H9 (cell line): Measurements from ENCODE around the gene PSAPL1. TPM values are rescaled to one million over a fixed set of nuclear protein-coding genes. Genes with fewer than 3 reads are reported as not detected.

Experiments
- DNase-seq: peaks from one replicate; pipeline ENCODE4 v3.0.0-alpha.2; 2017
- H2AFZ ChIP-seq: one replicate; pipeline ENCODE4 v1.6.1; 2013; ENCODE audit warnings: mild to moderate bottlenecking, low read length, control low read depth, moderate library complexity
- H2AK5ac ChIP-seq: 2 replicates; pipeline ENCODE4 v1.6.1; 2013; ENCODE audit warnings: low read length, control low read depth, mixed read lengths; ENCODE audit not compliant: insufficient read length
- H2BK120ac ChIP-seq: one replicate; pipeline ENCODE4 v1.6.1; 2013; ENCODE audit warnings: low read depth, mild to moderate bottlenecking, low read length, control low read depth, inconsistent platforms; ENCODE audit not compliant: poor library complexity, severe bottlenecking
- H2BK12ac ChIP-seq: 2 replicates; pipeline ENCODE4 v1.6.1; 2013; ENCODE audit warnings: low read length, control low read depth, mixed read lengths, low read depth; ENCODE audit not compliant: insufficient read length
- H2BK15ac ChIP-seq: 2 replicates; pipeline ENCODE4 v1.6.1; 2013; ENCODE audit warnings: low read depth, low read length, control low read depth
- H2BK20ac ChIP-seq: one replicate; pipeline ENCODE4 v1.6.1; 2013; ENCODE audit warnings: low read depth, mild to moderate bottlenecking, low read length, control low read depth, inconsistent platforms; ENCODE audit not compliant: poor library complexity, severe bottlenecking
- H2BK5ac ChIP-seq: 2 replicates; pipeline ENCODE4 v1.6.1; 2013; ENCODE audit warnings: low read length, control low read depth, mixed read lengths; ENCODE audit not compliant: insufficient read length
- H3K14ac ChIP-seq: 2 replicates; pipeline ENCODE4 v1.6.1; 2013; ENCODE audit warnings: low read length, control low read depth; ENCODE audit not compliant: insufficient read depth
- H3K18ac ChIP-seq: 2 replicates; pipeline ENCODE4 v1.6.1; 2013; ENCODE audit warnings: low read depth, mild to moderate bottlenecking, mixed read lengths, low read length, control low read depth; ENCODE audit not compliant: insufficient read length
- H3K23ac ChIP-seq: 2 replicates; pipeline ENCODE4 v1.6.1; 2013; ENCODE audit warnings: low read length, control low read depth, mixed read lengths, low read depth; ENCODE audit not compliant: insufficient read length
- H3K23me2 ChIP-seq: 2 replicates; pipeline ENCODE4 v1.6.1; 2013; ENCODE audit warnings: low read depth, mild to moderate bottlenecking, mixed read lengths, low read length, control low read depth; ENCODE audit not compliant: insufficient read length, poor library complexity, severe bottlenecking
- H3K27ac ChIP-seq: 2 replicates; pipeline ENCODE4 v1.5.1; 2013; ENCODE audit warnings: low read length, control low read depth, mixed read lengths, low read depth; ENCODE audit not compliant: insufficient read length
- H3K27me3 ChIP-seq: 2 replicates; pipeline ENCODE4 v1.6.1; 2013; ENCODE audit warnings: low read length, control low read depth, inconsistent platforms; ENCODE audit not compliant: insufficient read depth
- H3K4ac ChIP-seq: 2 replicates; pipeline ENCODE4 v1.6.1; 2013; ENCODE audit warnings: low read depth, mild to moderate bottlenecking, control low read depth, inconsistent platforms, low read length, moderate library complexity
- H3K4me1 ChIP-seq: 2 replicates; pipeline ENCODE4 v1.6.1; 2013; ENCODE audit warnings: low read length, control low read depth, inconsistent platforms; ENCODE audit not compliant: insufficient read depth
- H3K4me2 ChIP-seq: 2 replicates; pipeline ENCODE4 v1.6.1; 2013; ENCODE audit warnings: low read length, control low read depth, mixed read lengths; ENCODE audit not compliant: insufficient read length, insufficient read depth
- H3K56ac ChIP-seq: 2 replicates; pipeline ENCODE4 v1.6.1; 2013; ENCODE audit warnings: low read depth, mild to moderate bottlenecking, mixed read lengths, low read length, control low read depth; ENCODE audit not compliant: insufficient read length
- H3K79me1 ChIP-seq: 2 replicates; pipeline ENCODE4 v1.6.1; 2013; ENCODE audit warnings: low read depth, mild to moderate bottlenecking, moderate library complexity, low read length, control low read depth, inconsistent platforms; ENCODE audit not compliant: insufficient read depth, poor library complexity, severe bottlenecking
- H3K79me2 ChIP-seq: 2 replicates; pipeline ENCODE4 v1.6.1; 2013; ENCODE audit warnings: low read length, control low read depth, inconsistent platforms; ENCODE audit not compliant: insufficient read depth
- H3K9ac ChIP-seq: 2 replicates; pipeline ENCODE4 v1.6.1; 2013; ENCODE audit warnings: low read length, control low read depth, mixed read lengths; ENCODE audit not compliant: insufficient read length; ENCODE audit errors: extremely low read depth
- H3K9me3 ChIP-seq: one replicate; pipeline ENCODE4 v1.6.1; 2013; ENCODE audit warnings: low read depth, low read length, inconsistent platforms; ENCODE audit not compliant: control insufficient read depth
- H3T11ph ChIP-seq: one replicate; pipeline ENCODE4 v1.6.1; 2013; ENCODE audit warnings: mild to moderate bottlenecking, low read length, control low read depth, inconsistent platforms
- H4K20me1 ChIP-seq: one replicate; pipeline ENCODE4 v1.6.1; 2013; ENCODE audit not compliant: control insufficient read depth, insufficient read length, insufficient read depth
- H4K5ac ChIP-seq: 2 replicates; pipeline ENCODE4 v1.6.1; 2013; ENCODE audit warnings: low read depth, mild to moderate bottlenecking, mixed read lengths, low read length, control low read depth; ENCODE audit not compliant: insufficient read length
- H4K8ac ChIP-seq: replicated peaks from 2 replicates; pipeline ENCODE4 v1.6.1; 2013; ENCODE audit warnings: low read length, control low read depth, mixed read lengths, low read depth; ENCODE audit not compliant: insufficient read length
- H4K91ac ChIP-seq: 2 replicates; pipeline ENCODE4 v1.6.1; 2013; ENCODE audit warnings: low read depth, mild to moderate bottlenecking, moderate library complexity, mixed read lengths, low read length, control low read depth; ENCODE audit not compliant: insufficient read length
- H3K27ac Mint-ChIP-seq, 3 experiments: 2 replicates in 2 of 3; 3 replicates in 1 of 3; pipeline ENCODE4 v1.8.0; 2020 to 2021; ENCODE audit warnings: mixed read lengths in 3 of 3, mild to moderate bottlenecking in 1 of 3, moderate library complexity in 1 of 3
- H3K27me3 Mint-ChIP-seq: 2 replicates; pipeline ENCODE4 v1.8.0; 2021; ENCODE audit warnings: low read depth, mild to moderate bottlenecking, moderate library complexity, mixed read lengths
- H3K36me3 Mint-ChIP-seq, 3 experiments: 2 replicates in 2 of 3; 3 replicates in 1 of 3; pipeline ENCODE4 v1.8.0; 2020 to 2021; ENCODE audit warnings: low read depth in 3 of 3, mixed read lengths in 3 of 3; ENCODE audit not compliant: insufficient read depth in 1 of 3
- H3K4me1 Mint-ChIP-seq, 2 experiments: 2 replicates each; pipeline ENCODE4 v1.8.0; 2020; ENCODE audit warnings: mixed read lengths in 2 of 2
- H3K4me3 Mint-ChIP-seq, 2 experiments: 2 replicates in 1 of 2; 3 replicates in 1 of 2; pipeline ENCODE4 v1.8.0; 2020 to 2021; ENCODE audit warnings: mild to moderate bottlenecking in 2 of 2, mixed read lengths in 2 of 2, moderate library complexity in 1 of 2
- H3K9me3 Mint-ChIP-seq, 2 experiments: 2 replicates in 1 of 2; 3 replicates in 1 of 2; pipeline ENCODE4 v1.8.0; 2020; ENCODE audit warnings: mild to moderate bottlenecking in 2 of 2, mixed read lengths in 2 of 2, moderate library complexity in 1 of 2
- CTCF ChIP-seq: fragments of 200-600 bp; sonication (generic); conservative IDR thresholded peaks from 3 replicates; pipeline ENCODE4 v1.8.0; 2021; ENCODE audit warnings: antibody characterized with exemption, mild to moderate bottlenecking
- WGBS: extraction: QIAGEN DNeasy Blood & Tissue Kit; methylation state at CpG from one replicate; pipeline ENCODE4 v1.1.7; 2013; ENCODE audit warnings: missing lambda C conversion rate, low lambda C conversion rate, mixed read lengths; ENCODE audit not compliant: insufficient read length; ENCODE audit errors: extremely low coverage; 5-methylcytosine and 5-hydroxymethylcytosine counted together
- total RNA-seq: library from RNA; stranded (reverse); gene quantifications from 2 replicates; pipeline ENCODE4 v1.2.1, GENCODE V29; 2021

The PSAPL1 gene
- total RNA-seq, 1 experiment from 2014 or later, result 0.04 TPM

- Histone ChIP-seq H2AK5ac (no peak overlapping the region), H2BK5ac (no peak overlapping the region), H4K20me1 (peaks cover 2% of the 10 kb centered on the region), H2BK20ac (no peak overlapping the region), H4K5ac (no peak overlapping the region), H3K9me3 (peaks cover 9% of the 10 kb centered on the region), H3K27ac (no peak overlapping the region), H3K79me1 (no peaks in the 10 kb centered on the region), H4K91ac (no peak overlapping the region), H3K4me2 (no peak overlapping the region), H2AFZ (no peak overlapping the region), H3K18ac (no peak overlapping the region), H2BK120ac (no peak overlapping the region), H3K4ac (no peak overlapping the region), H2BK15ac (no peak overlapping the region), H3K9ac (no peak overlapping the region), H3K14ac (no peak overlapping the region), H3K23me2 (no peaks in the 10 kb centered on the region), H3K4me1 (no peaks in the 10 kb centered on the region), H4K8ac (no peak overlapping the region), H3T11ph (no peak overlapping the region), H3K56ac (no peak overlapping the region), H3K23ac (no peak overlapping the region), H3K27me3 (no peaks in the 10 kb centered on the region), H3K79me2 (no peaks in the 10 kb centered on the region), H2BK12ac (no peak overlapping the region)
- peaks cover 12 to 16% of the 10 kb centered on the region in 2 experiments; a peak in 4 of 5 replicates for H3K9me3 Mint-ChIP-seq
- no peak for DNase-seq
- peaks cover 13 to 16% of the 10 kb centered on the region in 2 experiments for H3K4me1 Mint-ChIP-seq
- H3K27me3 Mint-ChIP-seq, result peaks cover 8% of the 10 kb centered on the region; the same call in 1 of the 2 replicates
- WGBS, result 100% methylated on average over 2 of the region's 3 CpGs
- H3K27ac Mint-ChIP-seq, result no peak overlapping the region
- no peak overlapping the region for H3K4me3 Mint-ChIP-seq
- peaks cover 2 to 6% (median 3%) of the 10 kb centered on the region in 3 experiments; a peak in 4 of 7 replicates for H3K36me3 Mint-ChIP-seq
- TF ChIP-seq CTCF, result no peak
Observed at GRCh38 chr4:7470111-7470510, 35.4 kb upstream of the PSAPL1 start.
